Left lobe of liver (tissue), 2 donors: ENCODE data around the gene TRIM31. TPM values are rescaled to one million over a fixed set of nuclear protein-coding genes. Genes with fewer than 3 reads are reported as not detected.
"Not testable (repeated sequence)": the region's sequence is repeated elsewhere in the genome, so short reads cannot be mapped to it uniquely, and the experiment has no call there.

Source experiments
- ATAC-seq: fragments of 200-7000 bp; cut with Tn5 transposase; one replicate; pipeline ENCODE4 v1.9.1; 2020; ENCODE audit warnings: mild to moderate bottlenecking, moderate library complexity
- DNase-seq: peaks from one replicate; pipeline ENCODE4 v3.0.0-alpha.2; 2020; ENCODE audit warnings: low spot score
- total RNA-seq: library from RNA; stranded (reverse); gene quantifications from one replicate; pipeline ENCODE4 v1.2.1, GENCODE V29; 2021
- donor health status: DM: no; HTN: no; CAD: no; lungs with moderate emphysema.
- donor health status: DM: no; HTN: yes; CAD: no.

Gene TRIM31
- total RNA-seq, 1 donor from 2014 or later, result not detected

- no peak for ATAC-seq
Observed at GRCh38 chr6:30121446-30122366, 8.8 kb upstream of the TRIM31 start.

GRCh38 chr6:30118691-30119090 is 5.8 kb upstream of the TRIM31 start:
- not testable (repeated sequence) for ATAC-seq, DNase-seq

More at GRCh38 chr6:30121446-30122366, 8.8 kb upstream of the TRIM31 start:
- no peak for DNase-seq

- no peak for DNase-seq
- no peak for ATAC-seq
Observed at GRCh38 chr6:30116724-30117123, 3.8 kb upstream of the TRIM31 start.

GRCh38 chr6:30113841-30114240 is 951 bp upstream of the TRIM31 start:
- ATAC-seq (no peak), DNase-seq (no peak)

GRCh38 chr6:30112402-30112994 is 392 bp downstream of the TRIM31 start:
- ATAC-seq (peak; percentile 39), DNase-seq (no peak)

- ATAC-seq (no peak), DNase-seq (no peak)
Observed at GRCh38 chr6:30111266-30111856, 1.5 kb downstream of the TRIM31 start.

- ATAC-seq (no peak), DNase-seq (no peak)
Observed at GRCh38 chr6:30104661-30105060, 8.2 kb downstream of the TRIM31 start.

- ATAC-seq, result no peak
- no peak for DNase-seq
Observed at GRCh38 chr6:30103872-30104179, 9.1 kb downstream of the TRIM31 start.

GRCh38 chr6:30102970-30103871 is 9.7 kb downstream of the TRIM31 start:
- ATAC-seq (peak; percentile 85), DNase-seq (peak; percentile 87)

- no peak for DNase-seq
- peak; percentile 2 for ATAC-seq
Observed at GRCh38 chr6:30102414-30102969, 10.4 kb downstream of the TRIM31 start.

GRCh38 chr6:30101444-30102413 is 11.2 kb downstream of the TRIM31 start:
- DNase-seq (peak; percentile 91), ATAC-seq (peak; percentile 91)

GRCh38 chr6:30100585-30101443 is 12.1 kb downstream of the TRIM31 start:
- peak; percentile 23 for ATAC-seq
- DNase-seq, result peak; percentile 51

- DNase-seq (no peak), ATAC-seq (no peak)
Observed at GRCh38 chr6:30100154-30100553, 12.7 kb downstream of the TRIM31 start.

- ATAC-seq (no peak), DNase-seq (no peak)
Observed at GRCh38 chr6:30097902-30098768, 14.8 kb downstream of the TRIM31 start.

GRCh38 chr6:30096829-30097228 is 16.1 kb downstream of the TRIM31 start:
- DNase-seq (no peak), ATAC-seq (no peak)

- DNase-seq (no peak), ATAC-seq (no peak)
Observed at GRCh38 chr6:30093951-30094661, 18.8 kb downstream of the TRIM31 start.
